Stomach (tissue), 9 donors: ENCODE data around the gene KANSL1. TPM values are rescaled to one million over a fixed set of nuclear protein-coding genes. Genes with fewer than 3 reads are reported as not detected.

Source experiments
- DNase-seq, 2 donors: peaks; one replicate each; pipeline versions ENCODE4 v3.0.0 to v3.0.0-alpha.2; 2013 to 2019
- H3K27ac ChIP-seq, 5 donors: fragments of 200-600 bp in 4 of 5; sonication (generic) in 4 of 5; one replicate each; pipeline ENCODE4 v1.5.1; 2013 to 2019; ENCODE audit warnings: mild to moderate bottlenecking in 1 of 5, moderate library complexity in 1 of 5
- H3K27me3 ChIP-seq, 3 donors: fragments of 200-600 bp; sonication (generic); one replicate each; pipeline ENCODE4 v1.5.1; 2017 to 2019; ENCODE audit warnings: mixed run types in 1 of 3
- H3K36me3 ChIP-seq, 4 donors: fragments of 200-600 bp; sonication (generic); 1 replicate in 3 of 4; 2 replicates in 1 of 4; pipeline ENCODE4 v1.5.1; 2016 to 2019
- H3K4me1 ChIP-seq, 4 donors: fragments of 200-600 bp; sonication (generic); one replicate each; pipeline ENCODE4 v1.5.1; 2016 to 2019
- H3K4me3 ChIP-seq, 4 donors: fragments of 200-600 bp; sonication (generic) in 3 of 4; one replicate each; pipeline ENCODE4 v1.5.1; 2016 to 2019; ENCODE audit warnings: mild to moderate bottlenecking in 1 of 4
- H3K9me3 ChIP-seq, 4 donors: fragments of 200-600 bp; sonication (generic); one replicate each; pipeline ENCODE4 v1.5.1; 2016 to 2019
- EP300 ChIP-seq: sonication (generic); formaldehyde crosslinking; IDR thresholded peaks from one replicate; pipeline ENCODE4 v1.6.1; 2017; ENCODE audit warnings: antibody characterized with exemption
- POLR2A ChIP-seq, 4 donors: fragments of 450-650 bp; IDR thresholded peaks; one replicate each; pipeline ENCODE4 v1.6.1; 2016; ENCODE audit warnings: antibody characterized with exemption in 4 of 4, control low read depth in 2 of 4, mild to moderate bottlenecking in 1 of 4, moderate library complexity in 1 of 4
- POLR2AphosphoS5 ChIP-seq, 3 donors: sonication (generic); formaldehyde crosslinking; IDR thresholded peaks; one replicate each; pipeline ENCODE4 v1.6.1; 2016; ENCODE audit warnings: antibody characterized with exemption in 3 of 3
- WGBS, 5 donors: extraction: QIAGEN DNeasy Blood & Tissue Kit in 3 of 5; methylation state at CpG; one replicate each; pipeline versions ENCODE4 v1.1.5 to v1.1.7; 2013 to 2018; 5-methylcytosine and 5-hydroxymethylcytosine counted together
- intact Hi-C: fragments of 100-400 bp; cut with DNase I; formaldehyde crosslinking; loops from one replicate; pipeline ENCODE4 v1.15.1; 2023; ENCODE audit warnings: low total_unique reads
- polyA plus RNA-seq, 3 donors: library from polyadenylated mRNA; stranded (reverse); fragments of 200-250 nt; gene quantifications; one replicate each; pipeline ENCODE4 v1.2.3, GENCODE V29; 2013
- total RNA-seq, 5 donors: library from RNA; depleted of rRNA; stranded (reverse); fragments of >200 nt; gene quantifications; one replicate each; pipeline versions ENCODE4 v1.1.0 to v1.2.3, GENCODE V29; 2014 to 2016
- TF ChIP-seq, protein P1 (sequence below), 7 experiments: fragments of 450-650 bp in 4 of 7; fragments of 200-600 bp in 3 of 7; sonication (generic) in 3 of 7; IDR thresholded peaks; one replicate each; pipeline ENCODE4 v1.5.1; 2016 to 2019; ENCODE audit warnings: antibody characterized with exemption in 7 of 7, control low read depth in 2 of 7, mild to moderate bottlenecking in 1 of 7
- donor health status: healthy with polysubstance abuse.
- donor health status: Bipolar disorder and iron deficiency.
- donor health status: healthy.

KANSL1 gene
- total and polyA plus RNA-seq, 8 donors = 9.2 to 288 (median 127) TPM

DNA sequence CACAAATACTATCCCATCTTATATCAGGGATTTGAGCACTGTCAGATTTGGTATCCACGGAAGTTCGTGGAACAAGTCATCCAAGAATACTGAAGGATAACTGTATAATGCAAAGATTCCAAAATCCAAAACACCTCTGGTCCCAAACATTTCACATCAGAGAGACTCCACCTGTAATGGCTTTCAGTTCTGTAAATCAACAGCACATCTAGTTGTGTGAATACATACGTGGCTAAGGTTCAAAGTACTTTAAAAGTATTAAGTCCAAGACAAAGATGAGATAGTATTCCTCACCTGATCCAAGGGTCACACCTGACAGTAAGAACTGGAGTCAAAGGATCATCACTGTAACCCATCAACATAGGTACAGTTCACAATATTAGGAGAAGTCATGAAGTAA is 54.8 kb downstream of the KANSL1 start:
- TF ChIP-seq POLR2A (IDR thresholded peaks at IDR 0.05) (no peak), EP300 (no peak), POLR2AphosphoS5 (IDR thresholded peaks at IDR 0.05) (no peak)
- TF ChIP-seq, protein P1, sequence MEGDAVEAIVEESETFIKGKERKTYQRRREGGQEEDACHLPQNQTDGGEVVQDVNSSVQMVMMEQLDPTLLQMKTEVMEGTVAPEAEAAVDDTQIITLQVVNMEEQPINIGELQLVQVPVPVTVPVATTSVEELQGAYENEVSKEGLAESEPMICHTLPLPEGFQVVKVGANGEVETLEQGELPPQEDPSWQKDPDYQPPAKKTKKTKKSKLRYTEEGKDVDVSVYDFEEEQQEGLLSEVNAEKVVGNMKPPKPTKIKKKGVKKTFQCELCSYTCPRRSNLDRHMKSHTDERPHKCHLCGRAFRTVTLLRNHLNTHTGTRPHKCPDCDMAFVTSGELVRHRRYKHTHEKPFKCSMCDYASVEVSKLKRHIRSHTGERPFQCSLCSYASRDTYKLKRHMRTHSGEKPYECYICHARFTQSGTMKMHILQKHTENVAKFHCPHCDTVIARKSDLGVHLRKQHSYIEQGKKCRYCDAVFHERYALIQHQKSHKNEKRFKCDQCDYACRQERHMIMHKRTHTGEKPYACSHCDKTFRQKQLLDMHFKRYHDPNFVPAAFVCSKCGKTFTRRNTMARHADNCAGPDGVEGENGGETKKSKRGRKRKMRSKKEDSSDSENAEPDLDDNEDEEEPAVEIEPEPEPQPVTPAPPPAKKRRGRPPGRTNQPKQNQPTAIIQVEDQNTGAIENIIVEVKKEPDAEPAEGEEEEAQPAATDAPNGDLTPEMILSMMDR (IDR thresholded peaks at IDR 0.05) = no peak
- Histone ChIP-seq H3K4me3 (no peak overlapping the region), H3K9me3 (no peaks in the 10 kb centered on the region), H3K27me3 (no peaks in the 10 kb centered on the region), H3K27ac (no peak overlapping the region), H3K36me3 (no peaks in the 10 kb centered on the region), H3K4me1 (peaks cover 14 to 98% (median 62%) of the 10 kb centered on the region in 4 donors)
- WGBS, 5 donors = 59 to 73% (median 63%) methylated on average over 3 of the region's 3 CpGs
- no peak for DNase-seq
- intact Hi-C loops = no loop called here

DNA sequence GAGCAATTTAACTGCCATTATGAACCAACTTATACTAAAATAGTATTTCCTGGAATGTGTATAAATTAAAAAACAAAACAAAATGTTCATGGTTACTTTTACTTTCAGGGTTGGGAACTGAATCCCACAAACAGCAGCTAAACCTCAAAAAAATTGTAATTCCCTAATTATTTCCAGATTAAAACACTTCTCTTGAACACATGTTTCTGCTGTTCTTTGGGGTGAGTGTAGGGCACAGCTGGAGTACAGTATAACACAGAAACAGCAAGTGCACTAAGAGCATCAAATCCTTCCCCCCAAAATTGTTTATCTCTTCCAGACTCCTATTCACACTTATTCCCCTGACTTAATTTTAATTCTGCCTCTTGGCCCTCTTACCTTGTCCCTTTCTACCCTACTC is 56.4 kb downstream of the KANSL1 start:
- intact Hi-C loops = no loop called here
- Histone ChIP-seq H3K9me3 (no peaks in the 10 kb centered on the region), H3K36me3 (no peaks in the 10 kb centered on the region), H3K4me1 (peaks cover 9 to 97% (median 59%) of the 10 kb centered on the region in 4 donors), H3K27me3 (no peaks in the 10 kb centered on the region), H3K27ac (no peak overlapping the region), H3K4me3 (no peak overlapping the region)
- DNase-seq = no peak
- TF ChIP-seq EP300 = no peak
- no peak for TF ChIP-seq POLR2AphosphoS5 (IDR thresholded peaks at IDR 0.05)
- no peak for TF ChIP-seq POLR2A (IDR thresholded peaks at IDR 0.05)
- TF ChIP-seq, protein P1 (IDR thresholded peaks at IDR 0.05) = no peak

DNA sequence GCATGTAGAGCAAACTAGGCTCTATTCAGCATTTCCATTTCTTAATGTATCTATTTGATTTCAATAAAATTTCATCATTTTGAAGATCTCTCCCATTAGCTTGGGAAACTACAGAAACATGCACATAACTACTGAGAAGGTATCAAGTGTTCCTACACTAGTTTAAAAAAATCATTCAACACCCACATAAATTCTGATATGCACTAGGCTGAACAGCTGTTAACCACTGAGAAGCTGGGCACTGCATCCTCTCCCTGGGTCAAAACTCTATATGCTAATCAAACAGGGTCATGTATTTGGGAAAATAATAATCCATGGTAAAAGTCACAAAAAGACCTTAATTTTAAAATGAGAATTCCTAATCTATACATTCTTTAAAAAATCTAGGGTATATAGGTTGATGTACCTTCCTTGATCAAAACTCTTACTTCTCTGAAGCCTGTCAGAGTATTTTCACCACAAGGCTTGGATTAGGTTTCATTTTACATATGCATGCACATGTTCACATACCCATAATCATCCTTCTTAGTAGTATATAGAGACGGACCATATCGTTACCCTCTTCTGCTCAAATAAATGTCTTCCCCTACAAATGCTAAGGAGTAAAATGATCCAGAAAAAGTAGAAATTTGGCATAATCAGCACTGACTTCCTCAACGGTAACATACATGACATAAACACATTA is 57.2 kb downstream of the KANSL1 start:
- TF ChIP-seq POLR2A (IDR thresholded peaks at IDR 0.05) (no peak), EP300 (no peak), POLR2AphosphoS5 (IDR thresholded peaks at IDR 0.05) (no peak)
- TF ChIP-seq, protein P1 (IDR thresholded peaks at IDR 0.05) = no peak
- intact Hi-C loops = no loop called here
- DNase-seq = no peak
- H3K27ac ChIP-seq = no peak overlapping the region
- H3K4me3 ChIP-seq = no peak overlapping the region
- no peaks in the 10 kb centered on the region for H3K27me3 ChIP-seq
- H3K4me1 ChIP-seq = peaks cover 15 to 97% (median 57%) of the 10 kb centered on the region in 4 donors
- H3K36me3 ChIP-seq = no peaks in the 10 kb centered on the region
- WGBS, 5 donors = 74 to 87% (median 82%) methylated on average over 3 of the region's 3 CpGs
- no peaks in the 10 kb centered on the region for H3K9me3 ChIP-seq

DNA sequence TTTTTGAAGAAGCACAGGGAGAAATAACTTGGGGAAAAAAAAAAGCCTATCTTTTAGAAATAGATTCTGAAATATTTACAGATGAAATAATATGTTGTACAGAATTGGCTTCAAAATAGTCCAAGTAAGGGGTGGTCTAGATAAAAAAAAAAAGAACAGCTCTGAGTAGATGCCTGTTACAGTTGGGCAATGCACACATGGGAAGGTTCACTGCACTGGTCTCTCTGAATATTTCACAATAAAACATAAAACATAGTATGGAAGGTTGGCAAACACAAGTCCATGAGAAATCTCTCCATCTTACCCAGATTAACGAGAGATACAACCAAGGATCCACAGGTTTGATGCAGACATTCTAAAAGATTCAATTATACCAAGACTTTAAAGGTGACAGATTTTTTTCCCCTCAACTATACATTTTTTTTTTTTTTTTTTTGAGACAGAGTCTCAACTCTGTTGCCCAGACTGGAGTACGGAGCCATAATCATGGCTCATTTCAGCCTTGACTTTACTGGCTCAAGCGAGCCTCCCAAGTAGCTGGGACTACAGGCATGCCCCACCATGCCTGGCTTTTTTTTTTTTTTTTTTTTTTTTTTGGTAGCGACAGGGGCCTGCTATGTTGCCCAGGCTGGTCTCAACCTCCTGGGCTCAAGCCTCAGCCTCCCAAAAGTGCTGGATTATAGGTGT is 58.0 kb downstream of the KANSL1 start:
- Histone ChIP-seq H3K27ac (no peak overlapping the region), H3K4me3 (no peak overlapping the region), H3K9me3 (no peaks in the 10 kb centered on the region), H3K27me3 (no peaks in the 10 kb centered on the region), H3K36me3 (no peaks in the 10 kb centered on the region), H3K4me1 (peaks cover 20 to 97% (median 61%) of the 10 kb centered on the region in 4 donors)
- DNase-seq = no peak
- 94 to 99% (median 97%) methylated on average over 4 of the region's 4 CpGs for WGBS, 5 donors
- intact Hi-C loops = no loop called here
- TF ChIP-seq EP300 = no peak
- no peak for TF ChIP-seq POLR2AphosphoS5 (IDR thresholded peaks at IDR 0.05)
- TF ChIP-seq, protein P1 (IDR thresholded peaks at IDR 0.05) = no peak
- no peak for TF ChIP-seq POLR2A (IDR thresholded peaks at IDR 0.05)
